Measurements from ENCODE around the gene CDC42SE2. TPM values are rescaled to one million over a fixed set of nuclear protein-coding genes. Genes with fewer than 3 reads are reported as not detected.
"Not testable (repeated sequence)": the region's sequence is repeated elsewhere in the genome, so short reads cannot be mapped to it uniquely, and the experiment has no call there.

Gene CDC42SE2
- total RNA-seq, 4 donors from 2014 or later, result 30.1 to 59.3 (median 35.7) TPM

GRCh38 chr5:131276072-131276471, 12.2 kb downstream of the CDC42SE2 start:
- ATAC-seq (ENCODE audit: low FRiP score), result no peak
- TF ChIP-seq CTCF (IDR thresholded peaks at IDR 0.05), result no peak

DNA sequence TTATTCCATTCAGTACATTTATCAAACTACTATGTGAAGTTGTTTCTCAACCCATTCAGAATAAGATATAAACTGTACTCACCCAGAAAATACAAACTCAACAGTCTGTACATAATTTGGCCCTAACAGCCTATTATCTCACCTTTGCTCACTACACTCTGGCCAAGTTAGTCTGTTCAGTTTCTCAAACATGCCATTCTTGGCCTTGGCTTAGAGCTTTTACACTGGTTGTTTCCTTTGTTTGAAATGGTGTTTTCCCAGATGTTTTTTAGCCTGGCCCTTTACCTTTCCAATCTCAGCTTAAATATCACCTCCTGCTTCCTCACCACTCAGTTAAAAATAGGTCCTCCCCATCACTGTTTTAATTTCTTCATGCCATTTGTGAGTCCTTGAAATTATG, 13.6 kb downstream of the CDC42SE2 start:
- no peak for TF ChIP-seq CTCF (IDR thresholded peaks at IDR 0.05)
- DNase-seq (ENCODE audit: low spot score) (no peak), ATAC-seq (ENCODE audit: low FRiP score) (no peak)

More at GRCh38 chr5:131276072-131276471, 12.2 kb downstream of the CDC42SE2 start:
- no peak for DNase-seq (ENCODE audit: low spot score)

GRCh38 chr5:131277875-131278740, 14.3 kb downstream of the CDC42SE2 start:
- ATAC-seq (ENCODE audit: low FRiP score) (no peak), DNase-seq (ENCODE audit: low spot score) (no peak)
- TF ChIP-seq CTCF (IDR thresholded peaks at IDR 0.05), result no peak

- not testable (repeated sequence) for DNase-seq (ENCODE audit: low spot score); ATAC-seq (ENCODE audit: low FRiP score)
Measured at GRCh38 chr5:131278741-131279124, 14.9 kb downstream of the CDC42SE2 start.

GRCh38 chr5:131279204-131279603, 15.4 kb downstream of the CDC42SE2 start:
- ATAC-seq (ENCODE audit: low FRiP score), result no peak
- no peak for DNase-seq (ENCODE audit: low spot score)
- TF ChIP-seq CTCF (IDR thresholded peaks at IDR 0.05), result no peak

- DNase-seq (ENCODE audit: low spot score) (no peak), ATAC-seq (ENCODE audit: low FRiP score) (no peak)
- no peak for TF ChIP-seq CTCF (IDR thresholded peaks at IDR 0.05)
Measured at GRCh38 chr5:131280417-131280816, 16.6 kb downstream of the CDC42SE2 start.

DNA sequence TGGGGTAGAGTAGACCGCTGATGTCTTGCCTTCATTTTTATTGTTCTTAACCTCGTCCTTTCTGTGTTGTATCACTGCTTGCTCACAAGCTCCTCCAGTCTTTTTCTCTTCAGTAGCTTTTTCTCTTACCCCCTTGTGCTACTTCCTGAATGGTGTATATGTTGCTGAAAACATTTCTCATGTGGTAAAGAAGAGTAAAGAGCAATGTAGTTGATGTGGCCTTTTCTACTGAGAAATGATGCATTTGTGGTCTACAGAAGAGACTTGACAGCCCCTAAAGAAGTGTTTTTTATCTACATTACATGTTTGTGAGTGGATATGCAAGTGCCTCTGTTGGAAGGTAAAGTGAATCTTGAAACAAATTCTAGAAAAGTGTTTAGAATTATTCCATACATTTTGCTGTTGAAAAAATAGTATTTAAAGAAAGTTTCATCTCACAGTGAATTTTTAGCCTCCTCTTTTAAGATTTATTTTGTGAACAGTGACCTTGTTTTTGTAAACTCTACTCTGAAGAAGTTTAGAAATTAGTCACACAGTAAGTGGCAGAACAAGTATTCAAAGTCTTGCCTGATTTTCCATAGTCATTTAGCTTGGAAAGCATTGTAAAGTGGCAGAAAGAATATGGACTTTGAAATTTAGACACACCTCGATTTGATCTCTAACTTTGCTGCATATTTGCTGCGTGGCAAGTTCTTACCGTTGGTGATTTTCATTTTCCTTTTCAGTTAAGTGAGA, 17.4 kb downstream of the CDC42SE2 start:
- no peak for ATAC-seq (ENCODE audit: low FRiP score)
- no peak for TF ChIP-seq CTCF (IDR thresholded peaks at IDR 0.05)
- DNase-seq (ENCODE audit: low spot score), result no peak

Measured in omental fat pad (tissue), 4 donors.